Endometrial microvascular endothelial cells (primary cell): Measurements from ENCODE around the gene MRPS15. TPM values are rescaled to one million over a fixed set of nuclear protein-coding genes. Genes with fewer than 3 reads are reported as not detected.

ENCODE experiments used
- in situ Hi-C: cut with HindIII; loops from 2 replicates; pipeline ENCODE4 v1.10.0; 2017; ENCODE audit warnings: low sequenced_read_pairs, low pct_unique_long_range_greater_than_20kb; ENCODE audit errors: inconsistent ontology term
- total RNA-seq: library from RNA; depleted of rRNA; stranded (reverse); fragments of >200 nt; gene quantifications from one replicate; pipeline ENCODE4 v1.2.3, GENCODE V29; 2015; ENCODE audit errors: inconsistent ontology term

MRPS15 gene
- total RNA-seq, 1 donor from 2014 or later = 85.2 TPM

DNA sequence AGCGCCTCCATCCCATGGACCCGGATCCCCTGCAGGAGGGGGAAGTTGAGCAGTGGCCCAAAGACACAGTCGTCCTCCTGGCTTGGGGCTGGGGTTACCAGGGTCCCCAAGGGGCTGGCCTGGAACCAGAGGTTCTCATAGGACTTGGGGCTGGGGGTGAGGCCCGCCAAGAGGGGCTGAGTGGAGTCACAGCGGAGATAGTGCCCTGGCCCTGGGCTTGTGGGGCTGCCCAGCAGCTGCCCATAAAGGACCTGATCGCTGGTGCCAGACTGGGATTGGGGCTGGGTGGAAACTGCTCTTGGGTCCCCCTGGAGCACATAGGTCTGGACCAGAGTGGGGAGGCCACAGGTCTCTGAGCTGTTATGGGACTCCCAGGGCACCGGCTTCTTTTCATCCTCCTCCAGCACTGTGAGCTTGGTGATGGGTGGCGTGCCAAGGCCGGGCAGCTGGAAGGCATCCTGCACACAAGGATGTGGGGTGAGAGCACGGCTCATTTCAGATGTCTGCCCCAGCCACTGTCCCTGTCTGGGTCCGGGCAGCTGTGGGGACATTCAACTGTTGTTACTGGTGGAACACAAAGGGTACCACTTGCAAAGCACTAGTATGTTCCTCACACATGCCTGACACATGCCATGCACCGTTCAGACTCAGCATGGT, 2.3 kb upstream of the MRPS15 start:
- in situ Hi-C loops = no loop called here

DNA sequence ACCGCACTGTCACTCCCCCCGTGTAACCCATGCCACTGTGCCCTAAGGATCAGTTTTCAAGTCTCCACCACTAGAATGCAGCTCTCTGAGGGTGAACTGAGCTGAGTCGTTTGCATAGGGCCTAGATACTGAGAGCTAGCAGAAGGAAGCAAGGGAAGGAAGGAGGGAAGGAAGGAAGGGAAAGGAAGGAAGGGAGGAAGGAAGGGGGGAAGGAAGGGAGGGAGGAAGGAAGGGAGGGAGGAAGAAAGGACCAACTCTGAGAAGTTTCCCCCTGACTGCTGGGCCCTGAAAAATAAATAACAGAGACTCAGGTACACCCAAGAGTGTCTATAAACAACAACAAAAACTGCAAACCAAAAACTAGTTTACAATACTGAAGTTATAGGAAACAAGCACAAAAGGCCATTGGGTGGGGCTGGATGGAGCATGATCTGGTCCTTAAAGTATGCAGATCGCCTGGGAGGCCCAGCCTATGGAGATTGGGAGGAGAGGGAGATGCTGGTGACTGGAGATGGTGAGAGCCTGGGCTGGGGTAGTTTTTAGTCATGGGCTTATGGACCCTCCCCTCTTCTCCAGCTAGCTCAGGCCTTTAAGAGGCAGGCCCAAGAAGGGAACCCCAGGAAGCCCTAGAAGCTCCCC, 1.7 kb upstream of the MRPS15 start:
- in situ Hi-C loops = no loop called here

DNA sequence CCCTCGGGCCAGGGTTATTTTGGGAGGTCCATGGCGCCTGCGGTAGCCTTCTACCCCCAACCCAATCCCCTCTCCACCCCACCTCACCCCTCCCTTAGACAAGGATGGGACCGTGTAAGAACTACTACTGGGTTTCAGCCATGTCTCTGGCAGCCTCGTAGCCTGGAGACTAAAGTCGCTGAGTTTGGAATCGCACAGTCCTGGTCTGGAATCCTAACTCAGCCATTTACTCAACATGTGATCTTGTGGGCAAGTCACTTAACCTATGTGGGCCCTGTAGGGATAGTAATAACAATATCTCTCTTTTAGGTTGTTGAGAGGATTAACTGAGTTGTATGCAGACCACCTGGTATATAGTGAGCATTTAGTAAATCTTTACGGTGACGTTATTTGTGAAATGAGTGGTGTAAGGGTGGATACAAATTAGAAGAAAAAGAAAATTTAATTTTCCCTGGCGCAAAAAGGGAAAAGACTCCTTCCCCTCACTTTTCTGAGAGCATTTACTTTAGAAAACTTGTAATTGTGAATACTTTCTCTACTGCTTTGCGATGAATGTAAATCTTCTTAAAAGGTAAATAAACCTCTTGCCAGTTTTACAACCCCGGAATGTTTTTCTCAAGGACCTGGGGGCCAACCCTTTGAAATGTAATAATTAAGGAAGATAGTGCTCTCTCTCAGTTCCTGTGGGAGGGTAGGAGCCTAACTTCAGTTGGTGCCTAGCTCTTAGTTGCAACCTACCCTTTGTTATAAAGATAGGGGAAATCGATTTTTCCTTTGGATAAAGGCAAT, 615 bp upstream of the MRPS15 start:
- in situ Hi-C loops = no loop called here

DNA sequence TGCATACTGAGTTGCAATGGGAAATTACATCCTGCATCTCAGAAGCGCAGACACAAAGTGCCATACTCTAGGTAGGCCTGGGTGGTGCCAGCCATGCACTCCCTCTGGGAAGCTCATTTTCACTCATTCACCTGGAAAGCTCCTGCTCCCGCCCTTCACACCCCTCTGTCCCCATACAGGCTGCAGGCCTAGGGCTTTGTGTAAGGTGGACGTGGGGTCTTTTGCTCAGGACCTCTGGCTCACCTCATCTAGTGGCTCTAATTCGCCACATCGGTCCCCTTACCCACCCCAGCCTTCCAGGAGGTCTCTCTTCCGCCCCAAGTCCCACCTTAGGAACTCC, 751 bp downstream of the MRPS15 start:
- in situ Hi-C loops = no loop called here

- in situ Hi-C loops = no loop called here
Observed at GRCh38 chr1:36458910-36459309, 5.3 kb downstream of the MRPS15 start.

DNA sequence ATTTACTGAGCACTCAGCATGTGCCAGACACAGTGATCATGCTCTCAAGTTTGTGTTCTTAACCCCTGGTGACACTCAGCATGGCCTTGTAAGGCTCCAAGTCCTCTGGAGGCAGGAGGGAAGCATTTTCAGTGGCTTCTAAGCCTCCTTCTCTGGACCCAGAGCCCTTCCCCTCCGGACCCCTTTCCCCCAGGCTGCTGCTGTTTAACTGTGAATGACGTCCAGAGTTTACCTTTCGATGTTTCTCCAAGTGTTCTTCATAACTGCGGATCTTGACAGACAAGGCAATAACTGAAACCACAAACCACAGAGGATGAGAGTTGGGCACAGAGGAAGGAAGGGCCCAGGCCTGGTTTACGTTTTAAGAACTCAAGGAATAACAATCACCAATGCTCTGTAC, 6.5 kb downstream of the MRPS15 start:
- in situ Hi-C loops = no loop called here

- in situ Hi-C loops = no loop called here
Observed at GRCh38 chr1:36456391-36456928, 7.7 kb downstream of the MRPS15 start.

GRCh38 chr1:36455386-36455785, 8.8 kb downstream of the MRPS15 start:
- in situ Hi-C loops = no loop called here

GRCh38 chr1:36453600-36454388, 10.4 kb downstream of the MRPS15 start:
- in situ Hi-C loops = no loop called here

DNA sequence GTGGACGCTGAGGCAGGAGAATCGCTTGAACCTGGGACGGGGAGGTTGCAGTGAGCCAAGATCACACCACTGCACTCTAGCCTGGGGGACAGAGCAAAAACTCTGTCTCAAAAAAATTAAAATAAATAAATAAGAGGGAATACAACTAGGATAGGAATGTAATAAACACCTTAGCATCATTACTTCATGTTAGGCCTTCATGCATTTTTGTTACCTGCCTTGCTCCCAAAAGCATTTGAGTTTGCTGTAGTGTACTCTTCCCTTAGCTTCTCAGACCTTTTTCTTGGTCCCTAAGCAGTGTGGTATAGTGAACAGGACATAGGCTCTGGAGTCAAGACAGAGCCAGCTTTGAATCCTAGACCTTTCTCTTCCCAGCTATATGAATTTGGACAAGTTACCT, 11.1 kb downstream of the MRPS15 start:
- in situ Hi-C loops = no loop called here

GRCh38 chr1:36450919-36451305, 13.3 kb downstream of the MRPS15 start:
- in situ Hi-C loops = no loop called here

DNA sequence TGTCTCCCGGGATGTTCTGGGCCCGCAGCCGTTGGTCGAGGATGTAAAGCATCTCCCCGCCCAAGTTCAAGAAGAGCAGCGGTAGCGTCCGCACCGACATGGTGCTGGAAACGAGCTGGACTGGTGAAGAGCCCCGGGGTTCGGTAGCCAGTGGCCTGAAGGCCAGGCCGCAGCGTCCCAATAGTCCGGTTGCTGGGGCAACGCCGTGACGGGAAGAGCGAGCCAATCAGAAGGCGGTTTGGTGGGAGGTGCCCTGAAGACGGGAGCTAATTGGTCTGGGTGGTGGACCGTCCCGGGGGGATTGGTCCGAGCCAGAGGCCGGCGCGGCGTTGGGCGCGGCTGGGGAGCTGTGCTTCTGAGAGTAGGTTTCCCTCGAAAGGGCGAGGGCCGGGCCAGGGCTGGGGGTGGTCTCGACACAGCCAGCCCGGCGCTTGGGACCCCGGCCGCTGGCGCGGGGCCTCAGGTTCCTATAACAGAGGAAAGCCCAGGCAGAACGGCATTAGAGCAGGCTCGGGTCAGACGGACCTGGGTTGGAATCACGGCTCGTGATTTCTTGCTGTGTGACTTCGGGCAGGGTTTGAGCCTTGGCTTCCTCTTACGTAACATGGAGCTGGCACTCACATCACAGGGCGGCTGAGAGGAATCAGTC, 13.8 kb downstream of the MRPS15 start, which contains the start of gene OSCP1:
OSCP1 (minus strand) TSS at position 182 of the 649 bp plus-strand sequence; CDS start at position 100, 82 bp downstream.
- in situ Hi-C loops = no loop called here

DNA sequence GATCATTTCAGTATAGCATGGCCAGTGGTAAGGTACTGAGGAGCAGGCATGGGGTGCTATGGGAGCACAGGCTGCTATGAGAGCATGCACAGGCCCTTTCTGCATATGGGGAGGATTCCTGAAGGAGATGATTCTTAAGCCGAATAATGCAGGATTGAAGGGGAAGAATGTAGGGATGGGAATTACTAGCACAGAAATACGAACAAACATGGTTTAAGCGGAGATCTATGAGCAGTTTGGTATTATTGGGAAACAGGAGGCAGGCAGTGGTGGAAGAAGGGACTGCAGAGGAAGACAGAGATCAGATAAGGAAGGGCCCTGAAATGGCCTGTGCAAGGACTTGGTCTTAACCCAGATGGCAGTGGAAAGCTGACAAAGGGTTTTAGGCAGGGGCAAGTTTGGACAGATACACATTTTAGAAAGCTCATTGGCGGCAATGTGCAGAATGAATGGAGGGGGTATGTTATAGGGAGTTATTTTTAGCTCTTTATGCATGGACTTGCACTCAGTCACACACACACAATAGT, 15.6 kb downstream of the MRPS15 start:
- in situ Hi-C loops = no loop called here

DNA sequence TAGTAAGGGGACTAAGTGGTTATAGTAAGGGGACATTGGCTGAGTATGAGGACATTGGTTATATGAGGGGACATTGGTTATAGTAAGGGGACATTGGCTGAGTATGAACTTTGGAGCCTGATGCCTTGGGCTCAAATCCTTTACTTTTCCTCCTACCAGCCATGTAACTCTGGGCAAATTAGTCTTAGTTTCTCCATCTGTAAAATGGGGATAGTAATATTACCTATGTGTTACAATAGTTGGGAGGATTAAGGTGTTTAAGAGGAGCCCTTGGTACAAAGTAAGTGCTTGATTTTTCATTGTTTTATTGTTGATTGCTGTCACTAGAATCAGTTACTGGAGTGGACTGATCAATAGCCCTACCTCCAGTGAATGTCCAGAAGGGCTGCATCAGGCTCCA, 16.7 kb downstream of the MRPS15 start:
- in situ Hi-C loops = no loop called here

DNA sequence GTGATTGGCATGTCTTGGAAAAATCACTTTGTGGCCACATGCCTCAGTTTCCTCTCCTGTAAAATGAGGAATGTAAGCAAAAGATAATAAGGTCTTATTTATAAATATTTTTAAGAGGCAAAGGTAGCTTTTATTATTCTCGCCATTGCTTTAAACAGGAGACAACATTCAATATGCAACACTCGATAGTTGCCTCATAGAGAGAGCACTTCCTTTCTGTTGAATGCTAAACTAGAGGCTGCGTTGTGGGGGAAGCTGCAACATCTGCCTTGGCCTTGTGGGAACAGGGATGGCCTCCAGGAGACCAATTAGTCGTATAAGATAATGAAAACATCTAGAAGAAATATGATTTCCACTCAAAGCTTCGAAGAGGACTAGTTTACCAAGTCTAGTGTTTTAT, 17.4 kb downstream of the MRPS15 start:
- in situ Hi-C loops = no loop called here

- in situ Hi-C loops = no loop called here
Observed at GRCh38 chr1:36446271-36446670, 17.9 kb downstream of the MRPS15 start.

GRCh38 chr1:36443297-36443696, 20.9 kb downstream of the MRPS15 start:
- in situ Hi-C loops = no loop called here

GRCh38 chr1:36442337-36442736, 21.8 kb downstream of the MRPS15 start:
- in situ Hi-C loops = no loop called here
